RWPE1 (cell line): ENCODE data around the gene C4orf46.

Experiments used
- CTCF ChIA-PET: fragments of 350-600 bp; sonication (Branson Sonifier 250); formaldehyde crosslinking; extraction: SDS; loops from one replicate; lab custom pipeline; 2021; lab: Yijun Ruan, JAX
- POLR2A ChIA-PET: fragments of 400-600 bp; formaldehyde crosslinking; extraction: SDS; loops from one replicate; lab custom pipeline; 2020; ENCODE audit warnings: antibody characterized with exemption; ENCODE audit not compliant: low non-redundant PET; lab: Yijun Ruan, JAX
- DNase-seq: peaks from one replicate; pipeline ENCODE4 v3.0.0; 2012; ENCODE audit warnings: low spot score
- H3K27ac ChIP-seq: fragments of 450-650 bp; 2 replicates; pipeline ENCODE4 v1.5.1; 2017
- TF ChIP-seq, protein P1 (sequence below): fragments of 450-650 bp; conservative IDR thresholded peaks from 2 replicates; pipeline ENCODE4 v1.5.1; 2017; ENCODE audit warnings: low read depth, mild to moderate bottlenecking

Gene C4orf46

GRCh38 chr4:158682066-158682465, 10.4 kb upstream of the C4orf46 start:
- ChIA-PET CTCF (no interaction called here), POLR2A (no interaction called here)
- no peak for DNase-seq
- H3K27ac ChIP-seq, result no peak overlapping the region
- TF ChIP-seq, protein P1, sequence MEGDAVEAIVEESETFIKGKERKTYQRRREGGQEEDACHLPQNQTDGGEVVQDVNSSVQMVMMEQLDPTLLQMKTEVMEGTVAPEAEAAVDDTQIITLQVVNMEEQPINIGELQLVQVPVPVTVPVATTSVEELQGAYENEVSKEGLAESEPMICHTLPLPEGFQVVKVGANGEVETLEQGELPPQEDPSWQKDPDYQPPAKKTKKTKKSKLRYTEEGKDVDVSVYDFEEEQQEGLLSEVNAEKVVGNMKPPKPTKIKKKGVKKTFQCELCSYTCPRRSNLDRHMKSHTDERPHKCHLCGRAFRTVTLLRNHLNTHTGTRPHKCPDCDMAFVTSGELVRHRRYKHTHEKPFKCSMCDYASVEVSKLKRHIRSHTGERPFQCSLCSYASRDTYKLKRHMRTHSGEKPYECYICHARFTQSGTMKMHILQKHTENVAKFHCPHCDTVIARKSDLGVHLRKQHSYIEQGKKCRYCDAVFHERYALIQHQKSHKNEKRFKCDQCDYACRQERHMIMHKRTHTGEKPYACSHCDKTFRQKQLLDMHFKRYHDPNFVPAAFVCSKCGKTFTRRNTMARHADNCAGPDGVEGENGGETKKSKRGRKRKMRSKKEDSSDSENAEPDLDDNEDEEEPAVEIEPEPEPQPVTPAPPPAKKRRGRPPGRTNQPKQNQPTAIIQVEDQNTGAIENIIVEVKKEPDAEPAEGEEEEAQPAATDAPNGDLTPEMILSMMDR, result no peak

DNA sequence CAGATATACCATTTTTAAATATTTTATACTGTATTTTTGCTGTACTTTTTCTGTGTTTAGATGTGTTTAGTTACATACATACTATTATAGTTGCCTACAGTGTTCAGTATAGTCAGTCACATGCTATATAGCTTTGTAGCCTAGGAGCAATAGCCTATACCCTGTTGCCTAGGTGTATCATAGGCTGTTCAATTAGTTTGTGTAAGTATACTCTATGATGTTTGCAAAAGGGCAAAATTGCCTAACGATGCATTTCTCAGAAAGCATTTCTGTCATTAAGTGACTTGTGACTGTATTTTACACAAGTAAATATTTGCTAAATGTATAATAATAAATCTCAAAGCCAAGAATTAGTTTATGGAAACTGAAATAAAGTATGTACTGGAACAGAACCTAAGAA, 9.9 kb upstream of the C4orf46 start:
- CTCF ChIA-PET, result no interaction called here

GRCh38 chr4:158678767-158679166, 7.1 kb upstream of the C4orf46 start:
- TF ChIP-seq, protein P1, result no peak
- H3K27ac ChIP-seq, result no peak overlapping the region
- DNase-seq, result no peak
- ChIA-PET POLR2A (no interaction called here), CTCF (interaction anchor here (0.7 kb wide), 1 partner anchor 12 kb away, joined by 3 read pairs; no protein-coding TSS in a partner anchor)

More for the DNA sequence above, 9.9 kb upstream of the C4orf46 start:
- POLR2A ChIA-PET, result no interaction called here
- DNase-seq, result no peak
- TF ChIP-seq, protein P1, result no peak
- H3K27ac ChIP-seq, result no peak overlapping the region

GRCh38 chr4:158676076-158676475, 4.4 kb upstream of the C4orf46 start:
- H3K27ac ChIP-seq, result no peak overlapping the region
- POLR2A ChIA-PET, result no interaction called here
- no peak for DNase-seq
- CTCF ChIA-PET, result no interaction called here
- TF ChIP-seq, protein P1, result no peak

- TF ChIP-seq, protein P1, result no peak
- POLR2A ChIA-PET, result no interaction called here
- CTCF ChIA-PET, result no interaction called here
- H3K27ac ChIP-seq, result no peak overlapping the region
- no peak for DNase-seq
Observed at GRCh38 chr4:158673633-158674032, 1.9 kb upstream of the C4orf46 start.

- peak within 1 kb of the TSS; percentile 93 for H3K27ac ChIP-seq
- TF ChIP-seq, protein P1, result peak; percentile 88
- DNase-seq, result peak; percentile 96
- ChIA-PET CTCF (interaction anchor here (0.5 to 0.8 kb wide), 5 partner anchors 14 to 1749 kb away, joined by 3 to 5 read pairs (median 3); no protein-coding TSS in a partner anchor), POLR2A (no interaction called here)
Observed at GRCh38 chr4:158671915-158672806, 474 bp upstream of the C4orf46 start, which contains the start of gene ETFDH. TSS of gene ETFDH (plus strand) at chr4:158672296. CDS start at chr4:158672457, 161 bp downstream.
